ENCODE measurements around the gene SPINK4. TPM values are rescaled to one million over a fixed set of nuclear protein-coding genes. Genes with fewer than 3 reads are reported as not detected.

The SPINK4 gene
- total RNA-seq, 1 donor from 2014 or later = not detected

DNA sequence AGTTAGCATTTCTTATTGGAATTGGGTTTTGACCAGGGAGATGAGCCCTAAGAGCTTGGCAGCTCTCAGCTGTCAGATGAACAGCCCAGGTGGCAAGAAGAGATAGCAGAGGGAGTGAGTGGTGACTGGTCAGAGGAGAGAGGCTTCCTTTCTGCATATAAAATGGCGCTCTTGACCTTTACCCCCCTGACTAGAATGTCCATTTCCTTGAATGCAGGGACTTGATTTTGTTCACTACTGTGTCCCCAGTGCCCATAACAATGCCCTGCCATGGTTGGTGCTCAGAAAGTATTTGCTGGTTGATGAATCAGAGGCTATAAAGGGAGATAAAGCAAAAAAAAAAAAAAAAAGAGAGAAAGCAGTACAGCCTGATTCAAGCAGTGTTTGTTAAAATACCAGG, 32.1 kb downstream of the SPINK4 start:
- H3F3A ChIP-seq (ENCODE audit: low read depth) = no peaks in the 10 kb centered on the region
- H3K27ac Mint-ChIP-seq = no peak overlapping the region
- H3K4me1 ChIP-seq = no peaks in the 10 kb centered on the region
- no peak overlapping the region for H3K27ac ChIP-seq
- H3K36me3 ChIP-seq = peaks cover 4% of the 10 kb centered on the region
- H3K4me3 ChIP-seq = no peak overlapping the region
- TF ChIP-seq, protein P1, sequence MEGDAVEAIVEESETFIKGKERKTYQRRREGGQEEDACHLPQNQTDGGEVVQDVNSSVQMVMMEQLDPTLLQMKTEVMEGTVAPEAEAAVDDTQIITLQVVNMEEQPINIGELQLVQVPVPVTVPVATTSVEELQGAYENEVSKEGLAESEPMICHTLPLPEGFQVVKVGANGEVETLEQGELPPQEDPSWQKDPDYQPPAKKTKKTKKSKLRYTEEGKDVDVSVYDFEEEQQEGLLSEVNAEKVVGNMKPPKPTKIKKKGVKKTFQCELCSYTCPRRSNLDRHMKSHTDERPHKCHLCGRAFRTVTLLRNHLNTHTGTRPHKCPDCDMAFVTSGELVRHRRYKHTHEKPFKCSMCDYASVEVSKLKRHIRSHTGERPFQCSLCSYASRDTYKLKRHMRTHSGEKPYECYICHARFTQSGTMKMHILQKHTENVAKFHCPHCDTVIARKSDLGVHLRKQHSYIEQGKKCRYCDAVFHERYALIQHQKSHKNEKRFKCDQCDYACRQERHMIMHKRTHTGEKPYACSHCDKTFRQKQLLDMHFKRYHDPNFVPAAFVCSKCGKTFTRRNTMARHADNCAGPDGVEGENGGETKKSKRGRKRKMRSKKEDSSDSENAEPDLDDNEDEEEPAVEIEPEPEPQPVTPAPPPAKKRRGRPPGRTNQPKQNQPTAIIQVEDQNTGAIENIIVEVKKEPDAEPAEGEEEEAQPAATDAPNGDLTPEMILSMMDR (IDR thresholded peaks at IDR 0.05) = no peak
- TF ChIP-seq EZH2 (IDR thresholded peaks at IDR 0.05) (no peak), EZH2phosphoT487 (IDR thresholded peaks at IDR 0.05) (no peak)
- no peaks in the 10 kb centered on the region for H3K79me2 ChIP-seq (ENCODE audit: low read depth)
- H4K20me1 ChIP-seq (ENCODE audit: low read depth) = no peaks in the 10 kb centered on the region
- H3K4me3 Mint-ChIP-seq = no peak overlapping the region
- no peak overlapping the region for H3K4me2 ChIP-seq
- H3K9me3 Mint-ChIP-seq = no peaks in the 10 kb centered on the region
- no peaks in the 10 kb centered on the region for H3K27me3 Mint-ChIP-seq (ENCODE audit: insufficient read depth, low read depth)
- no peak for DNase-seq (ENCODE audit: low spot score)
- H3K4me1 Mint-ChIP-seq = no peaks in the 10 kb centered on the region
- H3K27me3 ChIP-seq = no peaks in the 10 kb centered on the region
- peaks cover 15% of the 10 kb centered on the region for H3K36me3 Mint-ChIP-seq
- no peak overlapping the region for H3K9ac ChIP-seq
- no peaks in the 10 kb centered on the region for H3K9me3 ChIP-seq (ENCODE audit: low read depth)
- H2AFZ ChIP-seq (replicated peaks) = no peak overlapping the region

DNA sequence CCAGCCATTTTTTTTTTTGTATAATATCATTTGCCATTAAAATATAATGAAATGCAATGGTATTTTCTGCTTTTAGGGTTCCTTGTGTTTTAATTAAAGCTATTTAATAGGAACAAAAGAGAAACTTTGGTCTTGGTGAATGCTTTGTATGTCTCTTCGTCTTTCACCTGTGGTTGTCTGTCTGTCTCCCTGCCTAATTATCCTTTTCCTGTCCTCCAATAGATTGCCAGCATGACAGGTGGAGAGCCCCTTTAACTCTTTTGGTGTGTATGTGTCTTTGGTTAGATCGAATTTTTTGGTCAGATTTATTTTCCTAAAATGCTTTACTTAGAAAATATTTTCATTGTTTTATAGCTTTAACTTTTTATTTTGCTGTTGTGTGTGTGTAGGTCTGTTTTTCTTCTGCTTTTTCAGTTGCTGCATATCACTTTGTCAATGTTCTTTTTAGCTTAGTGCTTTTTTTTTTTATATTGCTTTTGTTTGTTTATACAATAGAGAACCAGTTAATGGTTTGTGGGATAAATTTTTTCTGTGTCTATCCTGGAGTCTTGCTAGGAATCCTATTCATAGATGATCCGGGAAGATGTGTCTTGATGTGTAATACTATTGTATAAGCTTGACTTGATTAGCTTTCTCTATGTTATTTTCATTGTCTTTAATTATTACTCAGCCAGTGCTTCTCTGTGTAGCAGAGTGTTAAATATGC, 33.5 kb downstream of the SPINK4 start:
- no peaks in the 10 kb centered on the region for H3K9me3 Mint-ChIP-seq
- no peaks in the 10 kb centered on the region for H4K20me1 ChIP-seq (ENCODE audit: low read depth)
- no peak overlapping the region for H3K4me3 ChIP-seq
- no peaks in the 10 kb centered on the region for H3K27me3 Mint-ChIP-seq (ENCODE audit: insufficient read depth, low read depth)
- no peaks in the 10 kb centered on the region for H3K4me1 Mint-ChIP-seq
- H3F3A ChIP-seq (ENCODE audit: low read depth) = no peaks in the 10 kb centered on the region
- H3K79me2 ChIP-seq (ENCODE audit: low read depth) = no peaks in the 10 kb centered on the region
- no peak overlapping the region for H3K4me3 Mint-ChIP-seq
- no peak for DNase-seq (ENCODE audit: low spot score)
- no peaks in the 10 kb centered on the region for H3K27me3 ChIP-seq
- H3K27ac ChIP-seq = no peak overlapping the region
- no peak overlapping the region for H2AFZ ChIP-seq (replicated peaks)
- H3K9ac ChIP-seq = no peak overlapping the region
- no peaks in the 10 kb centered on the region for H3K9me3 ChIP-seq (ENCODE audit: low read depth)
- H3K36me3 ChIP-seq = peaks cover 2% of the 10 kb centered on the region
- TF ChIP-seq EZH2phosphoT487 (IDR thresholded peaks at IDR 0.05) = no peak
- no peak for TF ChIP-seq EZH2 (IDR thresholded peaks at IDR 0.05)
- TF ChIP-seq, protein P1 (IDR thresholded peaks at IDR 0.05) = no peak
- peaks cover 15% of the 10 kb centered on the region for H3K36me3 Mint-ChIP-seq
- no peak overlapping the region for H3K4me2 ChIP-seq
- no peak overlapping the region for H3K27ac Mint-ChIP-seq
- H3K4me1 ChIP-seq = no peaks in the 10 kb centered on the region

DNA sequence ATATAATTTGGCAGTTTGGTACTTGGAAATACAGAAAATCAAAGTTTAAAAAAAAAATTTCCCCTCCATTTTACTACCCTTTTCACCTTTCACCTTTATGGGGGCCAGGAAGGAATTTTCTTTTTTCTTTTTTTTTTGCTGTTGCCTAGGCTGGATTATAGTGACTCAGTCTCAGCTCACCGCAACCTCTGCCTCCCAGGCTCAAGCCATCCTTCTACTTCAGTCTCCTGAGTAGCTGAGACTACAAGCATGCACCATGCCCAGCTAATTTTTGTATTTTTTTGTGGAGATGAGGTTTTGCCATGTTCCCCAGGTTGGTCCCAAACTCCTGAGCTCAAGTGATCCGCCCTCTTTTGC, 34.0 kb downstream of the SPINK4 start:
- no peaks in the 10 kb centered on the region for H3K79me2 ChIP-seq (ENCODE audit: low read depth)
- peaks cover 15% of the 10 kb centered on the region for H3K36me3 Mint-ChIP-seq
- no peaks in the 10 kb centered on the region for H3K36me3 ChIP-seq
- H3K27me3 ChIP-seq = no peaks in the 10 kb centered on the region
- no peak overlapping the region for H3K4me3 ChIP-seq
- DNase-seq (ENCODE audit: low spot score) = no peak
- H3K9me3 ChIP-seq (ENCODE audit: low read depth) = no peaks in the 10 kb centered on the region
- no peaks in the 10 kb centered on the region for H3F3A ChIP-seq (ENCODE audit: low read depth)
- no peaks in the 10 kb centered on the region for H3K27me3 Mint-ChIP-seq (ENCODE audit: insufficient read depth, low read depth)
- H3K4me1 Mint-ChIP-seq = no peaks in the 10 kb centered on the region
- no peaks in the 10 kb centered on the region for H3K9me3 Mint-ChIP-seq
- H4K20me1 ChIP-seq (ENCODE audit: low read depth) = no peaks in the 10 kb centered on the region
- H3K27ac Mint-ChIP-seq = no peak overlapping the region
- TF ChIP-seq, protein P1 (IDR thresholded peaks at IDR 0.05) = no peak
- TF ChIP-seq EZH2 (IDR thresholded peaks at IDR 0.05) (no peak), EZH2phosphoT487 (IDR thresholded peaks at IDR 0.05) (no peak)
- no peaks in the 10 kb centered on the region for H3K4me1 ChIP-seq
- H3K4me2 ChIP-seq = no peak overlapping the region
- no peak overlapping the region for H3K9ac ChIP-seq
- no peak overlapping the region for H3K4me3 Mint-ChIP-seq
- no peak overlapping the region for H3K27ac ChIP-seq
- H2AFZ ChIP-seq (replicated peaks) = no peak overlapping the region
